CD4-positive, alpha-beta T cell treated with Interleukin-4 for 1 hour (primary cell): ENCODE data around the gene AGPAT3.

Experiments used
- DNase-seq, 2 donors: peaks; one replicate each; pipeline ENCODE4 v3.0.0-alpha.2; 2020 to 2022

Gene AGPAT3

GRCh38 chr21:43940329-43941050, 75.5 kb downstream of the AGPAT3 start:
- DNase-seq: no peak

DNA sequence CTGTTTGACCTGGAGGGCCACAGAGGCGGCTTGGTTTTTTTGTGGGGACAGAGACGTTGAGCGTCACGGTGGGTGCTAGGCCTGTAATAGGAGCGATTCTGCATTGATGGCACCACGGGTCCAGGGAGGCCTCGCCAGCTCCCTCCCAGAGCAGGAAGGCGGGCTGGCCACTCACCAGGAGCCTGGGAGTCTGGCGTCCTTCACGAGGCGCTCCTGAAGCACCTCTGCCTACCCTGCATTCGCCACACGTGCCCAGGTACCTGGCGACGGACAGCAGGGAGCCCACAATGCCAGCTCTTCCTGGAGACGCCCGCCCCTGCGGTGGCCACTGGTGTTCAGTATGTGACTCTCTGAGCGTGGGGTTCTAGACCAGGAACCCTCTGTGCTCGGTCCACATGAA, 77.2 kb downstream of the AGPAT3 start:
- DNase-seq: no peak

- DNase-seq: no peak
These were observed 77.6 kb downstream of the AGPAT3 start for GRCh38 chr21:43942621-43943020.

DNA sequence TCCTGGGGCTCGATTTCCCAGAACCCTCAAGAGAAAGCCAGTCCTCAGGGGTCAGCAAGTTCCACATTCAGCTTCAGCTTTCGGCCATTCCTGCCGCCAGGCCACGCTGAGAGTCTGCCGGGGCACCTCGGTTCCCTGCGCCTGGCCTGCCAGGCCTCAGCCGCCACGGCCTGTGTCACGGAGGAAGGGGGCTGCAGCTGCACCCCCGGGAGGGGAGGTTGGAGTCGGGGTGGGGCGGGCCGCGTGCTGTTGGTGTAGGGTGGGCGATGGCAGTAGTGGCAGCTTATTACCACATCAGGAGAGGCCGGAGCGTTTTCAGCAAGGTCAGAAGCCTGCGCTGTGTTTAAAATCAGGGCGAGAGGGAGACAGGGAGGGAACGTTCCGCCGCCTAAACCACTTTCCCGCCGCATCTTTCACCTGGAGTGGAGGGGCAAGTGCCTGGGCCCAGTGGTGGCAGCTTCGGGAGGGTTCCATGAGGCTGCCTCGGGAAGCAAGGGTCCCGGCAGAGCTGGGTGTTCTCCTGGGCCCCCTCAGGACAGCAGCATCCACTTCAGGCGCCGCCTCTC, 78.6 kb downstream of the AGPAT3 start:
- DNase-seq: no peak

DNA sequence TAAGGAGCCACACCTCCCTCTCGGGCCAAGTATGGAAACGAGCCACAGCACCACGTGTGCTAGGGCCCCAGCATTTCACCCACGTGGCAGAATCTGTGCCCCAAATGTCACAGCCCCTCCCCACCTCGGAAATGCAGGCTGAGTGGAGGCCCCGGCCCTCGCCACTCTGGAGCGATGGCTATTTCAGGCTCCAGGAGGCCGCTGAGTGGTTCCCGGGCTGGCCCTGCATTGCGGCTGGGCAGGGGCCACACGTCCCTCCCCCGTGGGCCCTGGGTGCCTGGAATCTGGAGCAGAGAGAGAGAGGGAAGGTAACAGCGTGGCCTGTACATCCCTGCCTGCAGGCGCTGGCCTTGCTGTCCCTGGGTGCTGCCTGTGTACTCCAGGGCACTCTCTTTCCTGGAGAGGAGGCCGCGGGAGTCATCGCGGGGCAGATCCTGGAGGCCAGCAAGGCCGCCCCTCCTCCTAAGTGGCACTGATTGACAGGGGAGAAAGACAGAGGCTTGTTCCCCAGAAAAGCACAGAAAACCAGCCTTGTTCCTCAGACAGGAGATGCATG, 79.1 kb downstream of the AGPAT3 start:
- no peak for DNase-seq

DNA sequence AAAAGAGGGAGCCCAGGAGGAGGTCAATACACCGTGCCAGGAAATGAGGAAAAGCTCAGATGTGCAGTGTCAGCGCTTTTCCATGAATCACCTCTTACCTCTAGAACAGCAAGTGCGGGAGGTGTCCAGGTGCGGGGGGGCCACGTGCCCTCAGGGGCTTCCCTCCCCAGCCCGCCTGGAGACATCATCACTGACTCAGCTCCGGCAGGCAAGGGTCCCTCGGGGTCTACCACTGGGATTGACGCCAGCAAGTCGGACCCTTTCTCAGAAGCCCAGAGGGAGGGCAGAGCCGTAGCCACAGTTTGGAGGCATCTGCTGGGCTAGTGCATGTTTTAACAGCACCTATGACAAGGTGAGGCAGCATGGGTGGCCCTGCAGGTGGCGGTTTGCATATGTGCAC, 79.7 kb downstream of the AGPAT3 start:
- DNase-seq: no peak

DNA sequence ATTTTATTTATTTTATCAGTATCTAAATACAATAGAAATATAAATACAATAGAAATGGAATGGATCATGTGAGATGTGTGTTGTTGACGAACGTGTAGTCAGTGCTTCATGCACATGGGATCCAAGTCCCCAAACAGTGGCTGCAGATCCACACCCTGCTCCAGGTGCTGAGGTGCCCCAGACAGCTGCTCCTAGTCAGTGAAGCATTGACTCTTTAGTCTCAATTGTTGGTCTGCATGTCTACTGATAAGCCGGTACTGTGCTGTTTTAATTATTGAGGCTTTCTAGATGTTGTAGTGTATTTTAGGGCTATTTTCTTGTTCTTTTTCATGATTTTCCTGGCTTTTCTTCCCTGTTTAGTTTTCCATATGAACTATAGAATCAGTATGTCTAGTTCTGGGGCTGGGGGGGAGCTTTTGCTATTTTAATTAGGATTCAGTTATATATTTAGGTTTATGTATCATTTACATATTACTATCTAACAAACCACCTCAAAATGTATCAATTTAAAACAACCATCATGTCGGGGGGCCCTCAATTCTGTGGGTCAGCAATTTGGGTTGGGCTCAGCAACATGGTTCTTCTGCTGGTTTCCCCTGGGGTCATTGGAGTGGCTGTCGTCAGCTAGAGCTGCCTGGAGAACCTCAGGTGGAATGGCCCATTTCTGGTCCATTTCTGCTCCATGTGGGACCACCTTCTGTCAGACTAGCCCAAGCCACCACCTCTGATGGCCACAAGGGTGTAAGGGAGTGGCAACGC, 83.9 kb downstream of the AGPAT3 start:
- DNase-seq: no peak

DNA sequence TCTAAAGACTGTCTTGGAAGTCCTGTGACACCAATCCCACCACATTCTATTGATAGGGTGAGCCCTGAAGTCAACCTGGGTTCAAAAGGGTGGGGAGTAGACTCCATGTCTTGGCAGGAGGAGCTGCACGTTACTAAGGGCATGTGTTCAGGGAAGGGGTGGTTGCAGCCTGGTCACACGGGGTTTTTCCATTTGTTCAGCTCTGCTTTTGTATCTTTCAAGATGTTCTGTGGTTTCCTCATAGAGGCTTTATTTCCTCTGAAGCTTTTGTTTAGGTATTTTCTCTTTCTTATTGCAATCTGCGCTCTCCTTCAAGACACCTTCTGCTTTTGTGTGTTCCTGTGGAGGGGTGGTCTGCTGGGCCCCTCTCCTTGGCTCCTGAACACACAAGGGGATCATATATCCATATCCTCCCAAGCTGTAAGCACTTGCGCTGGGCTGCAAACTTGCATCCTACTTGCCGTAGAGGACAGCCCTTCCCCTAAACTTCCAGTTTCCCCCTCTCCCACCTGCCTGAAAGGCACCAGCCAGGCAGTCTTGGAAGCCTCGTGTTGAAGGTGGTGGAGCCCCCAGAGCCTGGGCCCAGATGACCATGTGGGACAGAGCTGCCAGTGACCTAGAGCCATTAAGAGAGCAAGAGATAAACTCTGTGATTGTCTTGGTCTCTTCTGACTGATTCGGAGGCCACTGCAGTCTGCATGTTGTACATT, 84.6 kb downstream of the AGPAT3 start:
- no peak for DNase-seq

- DNase-seq: no peak
These were observed 85.5 kb downstream of the AGPAT3 start for GRCh38 chr21:43950481-43950880.

DNA sequence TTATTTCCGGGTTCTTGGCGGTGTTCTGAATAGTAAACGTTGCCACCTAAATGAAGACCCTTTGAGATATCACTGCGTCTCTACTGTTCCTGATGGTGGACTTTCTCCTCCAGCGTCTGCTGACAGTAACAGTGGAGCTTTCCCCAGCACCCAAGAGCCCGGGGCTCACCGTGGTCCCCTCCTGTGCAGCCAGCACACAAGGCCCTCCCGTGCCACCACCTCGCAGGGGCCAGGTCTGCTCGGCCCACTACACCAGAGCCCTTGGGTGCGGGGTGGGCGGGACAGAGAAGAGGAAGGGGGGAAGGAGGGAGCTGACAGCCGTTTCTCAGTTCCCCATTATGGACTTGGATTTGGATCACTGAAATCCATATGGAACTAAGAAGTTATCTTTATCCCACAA, 85.9 kb downstream of the AGPAT3 start:
- no peak for DNase-seq

DNA sequence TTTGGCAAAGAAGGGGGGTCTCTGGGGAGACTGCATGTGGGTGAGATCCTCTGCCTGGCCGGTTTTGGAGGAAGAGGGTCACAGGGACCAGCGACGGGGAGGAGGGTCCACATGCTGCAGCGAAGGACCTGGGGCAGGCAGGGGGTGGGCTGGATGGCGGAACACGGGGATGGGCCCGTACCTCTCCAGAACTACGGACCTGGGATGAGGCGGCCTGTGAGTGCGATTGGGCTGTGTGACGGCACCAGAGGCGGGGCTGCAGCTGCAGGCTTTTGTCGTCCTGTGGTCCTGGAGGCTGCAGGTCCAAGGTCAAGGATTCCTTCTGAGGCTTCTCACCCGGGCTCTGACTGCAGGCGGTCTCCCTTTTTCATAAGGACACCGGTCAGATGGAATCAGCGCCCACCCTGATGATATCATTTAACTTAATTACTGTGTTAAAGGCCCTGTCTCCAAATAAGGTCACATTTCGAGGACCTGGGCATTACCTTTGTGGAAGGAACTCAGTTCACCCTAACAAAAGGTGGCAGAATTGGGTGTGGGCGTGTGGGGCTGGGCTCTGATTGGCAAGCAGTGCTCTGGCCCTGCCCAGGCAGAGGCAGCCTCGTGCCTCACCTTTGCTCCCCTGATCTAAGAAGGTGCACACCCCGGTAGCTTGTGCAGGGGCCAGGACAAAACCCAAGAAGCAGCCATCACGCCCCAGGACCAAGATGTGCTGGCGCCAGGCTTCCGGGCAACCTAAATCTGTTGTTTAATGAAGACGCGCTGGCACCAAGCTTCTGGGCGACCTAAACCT, 87.1 kb downstream of the AGPAT3 start:
- DNase-seq: no peak

GRCh38 chr21:43953021-43953420, 88.0 kb downstream of the AGPAT3 start:
- DNase-seq: no peak

GRCh38 chr21:43954042-43954441, 89.0 kb downstream of the AGPAT3 start:
- no peak for DNase-seq

- DNase-seq: no peak
These were observed 89.9 kb downstream of the AGPAT3 start for GRCh38 chr21:43954896-43955295.

GRCh38 chr21:43956019-43956669, 91.1 kb downstream of the AGPAT3 start:
- DNase-seq: no peak

DNA sequence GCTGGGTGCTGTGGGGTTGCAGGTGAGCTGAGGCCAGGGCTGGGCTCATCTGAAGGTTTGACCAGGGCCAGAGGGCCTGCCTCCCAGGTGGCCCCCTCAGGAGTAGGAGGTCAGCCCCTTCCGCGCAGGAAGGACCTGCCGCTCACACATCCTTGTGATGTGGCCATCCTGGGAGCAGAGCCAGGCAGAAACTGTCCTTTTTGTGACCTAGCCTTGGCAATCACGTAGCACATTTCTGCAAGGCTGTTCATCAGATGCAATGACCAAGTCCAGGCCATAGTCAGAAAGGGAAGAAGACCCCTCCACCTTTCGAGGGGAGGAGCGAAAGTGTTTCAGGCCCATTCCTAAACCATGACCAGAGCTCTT, 91.6 kb downstream of the AGPAT3 start:
- no peak for DNase-seq

DNA sequence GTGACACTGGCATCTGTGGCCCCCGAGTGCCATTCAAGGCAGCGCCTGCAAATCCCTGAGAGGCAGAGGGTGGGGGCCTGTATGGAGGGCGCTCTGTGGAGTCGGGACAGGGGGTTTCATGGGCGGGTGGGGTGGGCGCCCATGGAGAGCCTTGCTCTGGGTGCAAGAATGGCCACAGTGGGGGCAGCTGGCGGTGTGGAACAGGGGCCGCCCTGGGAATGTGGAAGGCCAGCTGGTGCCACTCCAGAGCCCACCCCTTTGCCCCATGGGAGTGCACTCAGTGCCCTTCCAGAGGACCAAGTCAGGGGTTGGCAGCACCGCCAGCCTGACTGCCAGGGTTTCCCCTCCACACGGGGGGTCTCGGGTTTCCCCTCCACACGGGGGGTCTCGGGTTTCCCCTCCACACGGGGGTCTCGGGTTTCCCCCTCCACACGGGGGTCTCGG, 92.1 kb downstream of the AGPAT3 start:
- DNase-seq: no peak

GRCh38 chr21:43957611-43958362, 92.8 kb downstream of the AGPAT3 start:
- no peak for DNase-seq

- DNase-seq: peak; percentile 24 to 38
These were observed 93.5 kb downstream of the AGPAT3 start for GRCh38 chr21:43958364-43959158.
